K562 (cell line): ENCODE results near the gene USP50.

Experiments
- BRD4 ChIP-seq: fragments of 200-600 bp; sonication (generic); IDR thresholded peaks from 2 replicates; pipeline ENCODE4 v1.6.1; 2017; ENCODE audit warnings: inconsistent platforms
- MXI1 ChIP-seq: IDR thresholded peaks from 2 replicates; pipeline ENCODE4 v1.6.1; 2011; ENCODE audit warnings: low read depth, mild to moderate bottlenecking, improper control_type of control experiment, low read length
- NFYB ChIP-seq: IDR thresholded peaks from 2 replicates; pipeline ENCODE4 v1.6.1; 2011; ENCODE audit warnings: mild to moderate bottlenecking, moderate library complexity; ENCODE audit not compliant: insufficient read length; ENCODE audit errors: extremely low read depth
- POLR2AphosphoS5 ChIP-seq: IDR thresholded peaks from 2 replicates; pipeline ENCODE4 v1.6.1; 2011; ENCODE audit warnings: mild to moderate bottlenecking, low read depth, low read length, moderate library complexity; ENCODE audit not compliant: control insufficient read depth, insufficient read depth
- TEAD4 ChIP-seq, 2 experiments: sonication (generic) in 1 of 2; formaldehyde crosslinking in 1 of 2; IDR thresholded peaks; 2 replicates each; pipeline versions ENCODE4 v1.6.1 to v1.8.0; 2012 to 2022; ENCODE audit warnings: borderline replicate concordance in 1 of 2, inconsistent platforms in 1 of 2, low read length in 1 of 2, mild to moderate bottlenecking in 1 of 2, missing genetic modification reagents in 1 of 2
- TF ChIP-seq, protein P1 (sequence below): fragments of 450-650 bp; conservative IDR thresholded peaks from 2 replicates; pipeline ENCODE4 v1.6.1; 2016; ENCODE audit warnings: missing genetic modification characterization, low read depth, mild to moderate bottlenecking, missing compliant biosample characterization, moderate library complexity
- TF ChIP-seq, protein P2 (sequence below), 2 experiments: fragments of 450-650 bp in 1 of 2; sonication (generic) in 1 of 2; formaldehyde crosslinking in 1 of 2; IDR thresholded peaks in 1 of 2; conservative IDR thresholded peaks in 1 of 2; 2 replicates each; pipeline versions ENCODE4 v1.6.1 to v1.8.1; 2016 to 2023; ENCODE audit warnings: mild to moderate bottlenecking in 2 of 2, moderate library complexity in 2 of 2, inconsistent platforms in 1 of 2, missing genetic modification reagents in 1 of 2
- TF ChIP-seq, protein P3 (sequence below), 3 experiments: IDR thresholded peaks in 2 of 3; conservative IDR thresholded peaks in 1 of 3; 2 replicates each; pipeline ENCODE4 v1.5.1; 2011 to 2012; ENCODE audit warnings: low read length in 3 of 3, mild to moderate bottlenecking in 3 of 3, control low read depth in 2 of 3, improper control_type of control experiment in 1 of 3, inconsistent platforms in 1 of 3, low read depth in 1 of 3, mixed read lengths in 1 of 3, moderate library complexity in 1 of 3; ENCODE audit not compliant: insufficient read depth in 2 of 3
- TF ChIP-seq, protein P4 (sequence below): sonication (generic); formaldehyde crosslinking; IDR thresholded peaks from 2 replicates; pipeline ENCODE4 v1.9.0; 2022; ENCODE audit warnings: mild to moderate bottlenecking, missing genetic modification reagents

DNA sequence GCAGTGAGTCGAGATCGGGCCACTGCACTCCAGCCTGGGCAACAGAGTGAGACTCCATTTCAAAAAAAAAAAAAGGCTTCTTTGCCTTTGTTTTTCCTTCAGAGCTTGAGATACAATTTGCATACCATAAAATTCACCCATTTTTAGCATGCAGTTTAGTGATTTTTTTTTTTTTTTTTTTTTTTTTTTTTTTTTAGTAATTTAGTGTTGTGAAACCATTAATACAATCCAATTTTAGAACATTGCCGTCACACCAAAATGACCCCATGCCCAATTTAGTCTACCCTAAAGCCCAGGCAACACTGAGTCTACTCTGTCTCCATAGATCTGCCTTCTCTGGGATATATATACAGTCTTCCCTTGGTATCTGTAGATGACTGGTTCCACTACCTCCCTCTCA lies 61.1 kb downstream of the USP50 start:
- TF ChIP-seq, protein P1, sequence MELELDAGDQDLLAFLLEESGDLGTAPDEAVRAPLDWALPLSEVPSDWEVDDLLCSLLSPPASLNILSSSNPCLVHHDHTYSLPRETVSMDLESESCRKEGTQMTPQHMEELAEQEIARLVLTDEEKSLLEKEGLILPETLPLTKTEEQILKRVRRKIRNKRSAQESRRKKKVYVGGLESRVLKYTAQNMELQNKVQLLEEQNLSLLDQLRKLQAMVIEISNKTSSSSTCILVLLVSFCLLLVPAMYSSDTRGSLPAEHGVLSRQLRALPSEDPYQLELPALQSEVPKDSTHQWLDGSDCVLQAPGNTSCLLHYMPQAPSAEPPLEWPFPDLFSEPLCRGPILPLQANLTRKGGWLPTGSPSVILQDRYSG, result no peak
- no peak for TF ChIP-seq POLR2AphosphoS5
- no peak for TF ChIP-seq NFYB
- TF ChIP-seq, protein P2, sequence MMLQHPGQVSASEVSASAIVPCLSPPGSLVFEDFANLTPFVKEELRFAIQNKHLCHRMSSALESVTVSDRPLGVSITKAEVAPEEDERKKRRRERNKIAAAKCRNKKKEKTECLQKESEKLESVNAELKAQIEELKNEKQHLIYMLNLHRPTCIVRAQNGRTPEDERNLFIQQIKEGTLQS (IDR thresholded peaks at IDR 0.05), result no peak
- TF ChIP-seq, protein P2 (CRISPR knock-in tag; conservative IDR thresholded peaks at IDR 0.05), result no peak
- no peak for TF ChIP-seq BRD4
- TF ChIP-seq MXI1, result no peak
- TF ChIP-seq TEAD4 (IDR thresholded peaks at IDR 0.05; ENCODE audit: low read length), result no peak
- TF ChIP-seq TEAD4 (CRISPR knock-in tag; IDR thresholded peaks at IDR 0.05; ENCODE audit: borderline replicate concordance), result no peak
- TF ChIP-seq, protein P3, sequence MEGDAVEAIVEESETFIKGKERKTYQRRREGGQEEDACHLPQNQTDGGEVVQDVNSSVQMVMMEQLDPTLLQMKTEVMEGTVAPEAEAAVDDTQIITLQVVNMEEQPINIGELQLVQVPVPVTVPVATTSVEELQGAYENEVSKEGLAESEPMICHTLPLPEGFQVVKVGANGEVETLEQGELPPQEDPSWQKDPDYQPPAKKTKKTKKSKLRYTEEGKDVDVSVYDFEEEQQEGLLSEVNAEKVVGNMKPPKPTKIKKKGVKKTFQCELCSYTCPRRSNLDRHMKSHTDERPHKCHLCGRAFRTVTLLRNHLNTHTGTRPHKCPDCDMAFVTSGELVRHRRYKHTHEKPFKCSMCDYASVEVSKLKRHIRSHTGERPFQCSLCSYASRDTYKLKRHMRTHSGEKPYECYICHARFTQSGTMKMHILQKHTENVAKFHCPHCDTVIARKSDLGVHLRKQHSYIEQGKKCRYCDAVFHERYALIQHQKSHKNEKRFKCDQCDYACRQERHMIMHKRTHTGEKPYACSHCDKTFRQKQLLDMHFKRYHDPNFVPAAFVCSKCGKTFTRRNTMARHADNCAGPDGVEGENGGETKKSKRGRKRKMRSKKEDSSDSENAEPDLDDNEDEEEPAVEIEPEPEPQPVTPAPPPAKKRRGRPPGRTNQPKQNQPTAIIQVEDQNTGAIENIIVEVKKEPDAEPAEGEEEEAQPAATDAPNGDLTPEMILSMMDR (IDR thresholded peaks at IDR 0.05 in 2 of 3, conservative IDR thresholded peaks at IDR 0.05 in 1 of 3; ENCODE audit: insufficient read depth in 2 of 3, low read depth in 1 of 3, low read length in 3 of 3), result no peak
- TF ChIP-seq, protein P4, sequence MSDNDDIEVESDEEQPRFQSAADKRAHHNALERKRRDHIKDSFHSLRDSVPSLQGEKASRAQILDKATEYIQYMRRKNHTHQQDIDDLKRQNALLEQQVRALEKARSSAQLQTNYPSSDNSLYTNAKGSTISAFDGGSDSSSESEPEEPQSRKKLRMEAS (CRISPR knock-in tag), result no peak
